ENCODE data around the gene ATE1.

Gene ATE1

DNA sequence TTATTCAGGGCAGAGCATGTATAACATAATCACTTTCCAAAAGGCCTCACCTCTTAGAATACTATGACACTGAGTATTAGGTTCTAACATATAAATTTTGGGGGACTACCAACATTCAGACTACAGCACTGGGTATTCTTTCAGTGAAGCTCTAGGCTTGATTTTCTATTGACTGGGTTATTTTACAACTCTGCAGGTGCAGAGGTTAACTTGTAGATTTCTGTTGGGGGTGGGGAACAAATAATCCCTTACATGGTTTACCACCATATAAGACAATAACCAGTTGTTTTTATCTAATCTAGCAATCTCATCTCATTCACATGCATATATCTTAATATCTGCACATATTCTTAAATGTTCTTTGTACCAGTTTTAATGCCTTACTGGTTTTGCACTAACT, 73.9 kb downstream of the ATE1 start:
- Histone ChIP-seq H3K27me3 (ENCODE audit: insufficient read depth, low read length) (no peaks in the 10 kb centered on the region), H3K4me3 (ENCODE audit: low read depth, low read length, poor library complexity, severe bottlenecking) (no peak overlapping the region), H2AFZ (ENCODE audit: low read length) (no peak overlapping the region), H3F3A (ENCODE audit: insufficient read depth, low read length) (no peaks in the 10 kb centered on the region), H3K4me2 (ENCODE audit: low read length) (no peak overlapping the region), H4K20me1 (ENCODE audit: insufficient read depth, low read length) (no peaks in the 10 kb centered on the region), H3K9ac (ENCODE audit: low read length) (no peak overlapping the region), H3K36me3 (ENCODE audit: insufficient read depth, low read length) (peaks cover 33% of the 10 kb centered on the region), H3K79me2 (ENCODE audit: insufficient read depth, low read length) (no peaks in the 10 kb centered on the region), H3K9me3 (ENCODE audit: low read length) (peaks cover 2% of the 10 kb centered on the region; the same call in 1 of the 2 replicates), H3K4me1 (ENCODE audit: insufficient read depth, low read length, severe bottlenecking) (no peaks in the 10 kb centered on the region), H3K27ac (ENCODE audit: low read depth, low read length, poor library complexity, severe bottlenecking) (no peak overlapping the region), H3K9me2 (ENCODE audit: low read depth, low read length) (no peaks in the 10 kb centered on the region)
- TF ChIP-seq, protein P1, sequence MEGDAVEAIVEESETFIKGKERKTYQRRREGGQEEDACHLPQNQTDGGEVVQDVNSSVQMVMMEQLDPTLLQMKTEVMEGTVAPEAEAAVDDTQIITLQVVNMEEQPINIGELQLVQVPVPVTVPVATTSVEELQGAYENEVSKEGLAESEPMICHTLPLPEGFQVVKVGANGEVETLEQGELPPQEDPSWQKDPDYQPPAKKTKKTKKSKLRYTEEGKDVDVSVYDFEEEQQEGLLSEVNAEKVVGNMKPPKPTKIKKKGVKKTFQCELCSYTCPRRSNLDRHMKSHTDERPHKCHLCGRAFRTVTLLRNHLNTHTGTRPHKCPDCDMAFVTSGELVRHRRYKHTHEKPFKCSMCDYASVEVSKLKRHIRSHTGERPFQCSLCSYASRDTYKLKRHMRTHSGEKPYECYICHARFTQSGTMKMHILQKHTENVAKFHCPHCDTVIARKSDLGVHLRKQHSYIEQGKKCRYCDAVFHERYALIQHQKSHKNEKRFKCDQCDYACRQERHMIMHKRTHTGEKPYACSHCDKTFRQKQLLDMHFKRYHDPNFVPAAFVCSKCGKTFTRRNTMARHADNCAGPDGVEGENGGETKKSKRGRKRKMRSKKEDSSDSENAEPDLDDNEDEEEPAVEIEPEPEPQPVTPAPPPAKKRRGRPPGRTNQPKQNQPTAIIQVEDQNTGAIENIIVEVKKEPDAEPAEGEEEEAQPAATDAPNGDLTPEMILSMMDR (IDR thresholded peaks at IDR 0.05; ENCODE audit: low read length), result no peak
- TF ChIP-seq EZH2 (IDR thresholded peaks at IDR 0.05; ENCODE audit: borderline replicate concordance, low read length), result no peak

GRCh38 chr10:121851786-121852185, 76.0 kb downstream of the ATE1 start:
- H3K9me3 ChIP-seq (ENCODE audit: low read length), result peaks cover 2% of the 10 kb centered on the region; the same call in 1 of the 2 replicates
- TF ChIP-seq, protein P1 (IDR thresholded peaks at IDR 0.05; ENCODE audit: low read length), result no peak
- TF ChIP-seq EZH2 (IDR thresholded peaks at IDR 0.05; ENCODE audit: borderline replicate concordance, low read length), result no peak
- H3K4me3 ChIP-seq (ENCODE audit: low read depth, low read length, poor library complexity, severe bottlenecking), result no peak overlapping the region
- no peaks in the 10 kb centered on the region for H3K27me3 ChIP-seq (ENCODE audit: insufficient read depth, low read length)
- H3K9ac ChIP-seq (ENCODE audit: low read length), result no peak overlapping the region
- no peaks in the 10 kb centered on the region for H3K4me1 ChIP-seq (ENCODE audit: insufficient read depth, low read length, severe bottlenecking)
- H3F3A ChIP-seq (ENCODE audit: insufficient read depth, low read length), result no peaks in the 10 kb centered on the region
- H3K36me3 ChIP-seq (ENCODE audit: insufficient read depth, low read length), result peaks cover 20% of the 10 kb centered on the region
- no peak overlapping the region for H3K4me2 ChIP-seq (ENCODE audit: low read length)
- H4K20me1 ChIP-seq (ENCODE audit: insufficient read depth, low read length), result no peaks in the 10 kb centered on the region
- H3K9me2 ChIP-seq (ENCODE audit: low read depth, low read length), result no peaks in the 10 kb centered on the region
- no peak overlapping the region for H3K27ac ChIP-seq (ENCODE audit: low read depth, low read length, poor library complexity, severe bottlenecking)
- H3K79me2 ChIP-seq (ENCODE audit: insufficient read depth, low read length), result no peaks in the 10 kb centered on the region
- H2AFZ ChIP-seq (ENCODE audit: low read length), result no peak overlapping the region

DNA sequence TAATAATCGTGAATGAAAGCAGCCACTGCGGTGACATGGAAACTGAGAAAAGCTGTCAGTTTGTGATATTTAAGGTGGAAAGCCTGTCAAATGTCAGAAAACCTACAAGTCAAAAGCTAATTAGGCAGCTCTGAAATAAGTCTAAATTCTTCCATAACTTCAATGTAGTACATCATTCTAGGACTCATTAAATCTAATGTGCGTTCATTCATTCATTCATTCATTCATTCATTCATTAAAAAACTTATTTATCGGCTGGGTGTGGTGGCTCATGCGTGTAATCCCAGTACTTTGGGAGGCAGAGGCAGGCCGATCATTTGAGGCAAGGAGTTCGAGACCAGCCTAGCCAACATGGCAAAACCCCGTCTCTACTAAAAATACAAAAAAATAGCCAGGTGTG, 79.7 kb downstream of the ATE1 start:
- Histone ChIP-seq H3K4me1 (ENCODE audit: insufficient read depth, low read length, severe bottlenecking) (no peaks in the 10 kb centered on the region), H3K27ac (ENCODE audit: low read depth, low read length, poor library complexity, severe bottlenecking) (no peak overlapping the region), H3F3A (ENCODE audit: insufficient read depth, low read length) (no peaks in the 10 kb centered on the region), H3K36me3 (ENCODE audit: insufficient read depth, low read length) (peaks cover 14% of the 10 kb centered on the region), H2AFZ (ENCODE audit: low read length) (no peak overlapping the region), H3K9me3 (ENCODE audit: low read length) (no peaks in the 10 kb centered on the region), H3K9ac (ENCODE audit: low read length) (no peak overlapping the region), H3K4me2 (ENCODE audit: low read length) (no peak overlapping the region), H3K4me3 (ENCODE audit: low read depth, low read length, poor library complexity, severe bottlenecking) (no peak overlapping the region), H4K20me1 (ENCODE audit: insufficient read depth, low read length) (no peaks in the 10 kb centered on the region), H3K9me2 (ENCODE audit: low read depth, low read length) (no peaks in the 10 kb centered on the region), H3K27me3 (ENCODE audit: insufficient read depth, low read length) (no peaks in the 10 kb centered on the region), H3K79me2 (ENCODE audit: insufficient read depth, low read length) (no peaks in the 10 kb centered on the region)
- no peak for TF ChIP-seq EZH2 (IDR thresholded peaks at IDR 0.05; ENCODE audit: borderline replicate concordance, low read length)
- TF ChIP-seq, protein P1 (IDR thresholded peaks at IDR 0.05; ENCODE audit: low read length), result no peak

All from OCI-LY1 (cell line).